Coronary artery (tissue), 2 donors: ENCODE data around the gene HFE.
"Not testable (repeated sequence)": the region's sequence is repeated elsewhere in the genome, so short reads cannot be mapped to it uniquely, and the experiment has no call there.

Experiments
- DNase-seq: peaks from one replicate; pipeline ENCODE4 v3.0.0-alpha.2; 2017; ENCODE audit warnings: low spot score
- H3K27ac ChIP-seq, 2 donors: fragments of 200-600 bp; sonication (generic); one replicate each; pipeline ENCODE4 v1.5.1; 2016 to 2019
- H3K4me3 ChIP-seq: fragments of 200-600 bp; sonication (generic); 2 replicates; pipeline ENCODE4 v1.5.1; 2016; ENCODE audit warnings: mild to moderate bottlenecking, moderate library complexity
- CTCF ChIP-seq: fragments of 200-600 bp; sonication (generic); IDR thresholded peaks from one replicate; pipeline ENCODE4 v1.5.1; 2019; ENCODE audit warnings: antibody characterized with exemption

Gene HFE

GRCh38 chr6:26118999-26119398 is 31.8 kb downstream of the HFE start:
- Histone ChIP-seq H3K27ac (no peak overlapping the region), H3K4me3 (no peak overlapping the region)
- no peak for DNase-seq
- no peak for TF ChIP-seq CTCF

GRCh38 chr6:26120115-26120514 is 32.9 kb downstream of the HFE start:
- not testable (repeated sequence) for H3K4me3 ChIP-seq, H3K27ac ChIP-seq, DNase-seq

GRCh38 chr6:26120807-26121140 is 33.5 kb downstream of the HFE start:
- TF ChIP-seq CTCF: no peak
- DNase-seq: no peak
- Histone ChIP-seq H3K27ac (no peak overlapping the region), H3K4me3 (no peak overlapping the region)

GRCh38 chr6:26121141-26122004 is 34.1 kb downstream of the HFE start:
- H3K27ac ChIP-seq: no peak overlapping the region
- TF ChIP-seq CTCF: no peak
- no peak overlapping the region for H3K4me3 ChIP-seq
- no peak for DNase-seq

GRCh38 chr6:26122005-26122388 is 34.8 kb downstream of the HFE start:
- DNase-seq: no peak
- H3K27ac ChIP-seq: peak overlapping the region; percentile 92 to 98
- H3K4me3 ChIP-seq: no peak overlapping the region
- TF ChIP-seq CTCF: no peak

GRCh38 chr6:26122402-26122792 is 35.2 kb downstream of the HFE start:
- DNase-seq: no peak
- peak overlapping the region; percentile 92 to 98 for H3K27ac ChIP-seq
- no peak for TF ChIP-seq CTCF
- peak overlapping the region; percentile 85 for H3K4me3 ChIP-seq

- H3K27ac ChIP-seq: peak overlapping the region; percentile 92 to 98
- TF ChIP-seq CTCF: no peak
- DNase-seq: peak; percentile 96
- peak overlapping the region; percentile 85 for H3K4me3 ChIP-seq
Observed at GRCh38 chr6:26122793-26123674, 35.8 kb downstream of the HFE start.
